SK-N-SH treated with all-trans-retinoic acid at 6 μM for 48 hours (cell line): Measurements from ENCODE around the gene RTN4R.
A peak's percentile ranks its signal among the peaks of the same experiment; 100 is the strongest.

Experiments
- ATAC-seq: fragments of 200-7000 bp; cut with Tn5 transposase; 3 replicates; pipeline ENCODE4 v1.9.1; 2020; ENCODE audit warnings: mild to moderate bottlenecking, moderate library complexity
- ARNTL ChIP-seq: fragments of 450-650 bp; formaldehyde crosslinking; IDR thresholded peaks from 2 replicates; pipeline ENCODE4 v1.5.0; 2020; ENCODE audit warnings: low read depth, mild to moderate bottlenecking, moderate library complexity, borderline replicate concordance
- CREB5 ChIP-seq: fragments of 250-450 bp; sonication (Bioruptor Pico); IDR thresholded peaks from 2 replicates; pipeline ENCODE4 v1.5.1; 2020; ENCODE audit warnings: low read depth, mild to moderate bottlenecking, moderate library complexity
- CSDC2 ChIP-seq: fragments of 250-450 bp; sonication (Bioruptor Pico); IDR thresholded peaks from 2 replicates; pipeline ENCODE4 v1.5.0; 2020; ENCODE audit warnings: mild to moderate bottlenecking, moderate library complexity
- CSRNP3 ChIP-seq: fragments of 250-450 bp; sonication (Bioruptor Pico); IDR thresholded peaks from 2 replicates; pipeline ENCODE4 v1.5.1; 2021; ENCODE audit warnings: mild to moderate bottlenecking, moderate library complexity
- ESRRG ChIP-seq: fragments of 250-450 bp; sonication (Bioruptor Pico); IDR thresholded peaks from 2 replicates; pipeline ENCODE4 v1.6.1; 2021; ENCODE audit warnings: mild to moderate bottlenecking
- GLIS3 ChIP-seq: fragments of 250-450 bp; sonication (Bioruptor Pico); IDR thresholded peaks from 2 replicates; pipeline ENCODE4 v1.5.0; 2020; ENCODE audit warnings: mild to moderate bottlenecking, moderate library complexity
- OSR1 ChIP-seq: fragments of 250-450 bp; sonication (Bioruptor Pico); IDR thresholded peaks from 2 replicates; pipeline ENCODE4 v1.8.0; 2022; ENCODE audit warnings: moderate library complexity, mild to moderate bottlenecking, inconsistent platforms
- PATZ1 ChIP-seq: fragments of 250-450 bp; sonication (Bioruptor Pico); IDR thresholded peaks from 2 replicates; pipeline ENCODE4 v1.8.0; 2020; ENCODE audit warnings: mild to moderate bottlenecking, moderate library complexity, borderline replicate concordance
- POU6F1 ChIP-seq: fragments of 250-450 bp; sonication (Bioruptor Pico); IDR thresholded peaks from 2 replicates; pipeline ENCODE4 v1.8.0; 2021; ENCODE audit warnings: low read depth, mild to moderate bottlenecking, moderate library complexity, borderline replicate concordance
- PPARA ChIP-seq: fragments of 250-450 bp; sonication (Bioruptor Pico); IDR thresholded peaks from 2 replicates; pipeline ENCODE4 v1.5.0; 2020; ENCODE audit warnings: mild to moderate bottlenecking, borderline replicate concordance
- RARB ChIP-seq: fragments of 250-450 bp; sonication (Bioruptor Pico); IDR thresholded peaks from 2 replicates; pipeline ENCODE4 v1.8.0; 2021; ENCODE audit warnings: mild to moderate bottlenecking, moderate library complexity
- TCF4 ChIP-seq: fragments of 250-450 bp; sonication (Bioruptor Pico); IDR thresholded peaks from 2 replicates; pipeline ENCODE4 v1.8.0; 2021; ENCODE audit warnings: mild to moderate bottlenecking, moderate library complexity, borderline replicate concordance
- TOX ChIP-seq: fragments of 250-450 bp; sonication (Bioruptor Pico); IDR thresholded peaks from 2 replicates; pipeline ENCODE4 v1.8.0; 2021; ENCODE audit warnings: mild to moderate bottlenecking, moderate library complexity, borderline replicate concordance
- TSHZ2 ChIP-seq: fragments of 250-450 bp; sonication (Bioruptor Pico); IDR thresholded peaks from 2 replicates; pipeline ENCODE4 v1.5.0; 2020; ENCODE audit warnings: mild to moderate bottlenecking, moderate library complexity
- ZFP3 ChIP-seq: fragments of 250-450 bp; sonication (Bioruptor Pico); IDR thresholded peaks from 2 replicates; pipeline ENCODE4 v1.5.0; 2020; ENCODE audit warnings: mild to moderate bottlenecking, moderate library complexity
- ZFP30 ChIP-seq: fragments of 450-650 bp; formaldehyde crosslinking; IDR thresholded peaks from 2 replicates; pipeline ENCODE4 v1.5.0; 2022; ENCODE audit warnings: mild to moderate bottlenecking, moderate library complexity
- ZNF565 ChIP-seq: fragments of 450-650 bp; formaldehyde crosslinking; conservative IDR thresholded peaks from 2 replicates; pipeline ENCODE4 v1.5.0; 2020; ENCODE audit warnings: low read depth, mild to moderate bottlenecking, moderate library complexity
- ZNF70 ChIP-seq: fragments of 450-650 bp; formaldehyde crosslinking; IDR thresholded peaks from 2 replicates; pipeline ENCODE4 v1.5.0; 2020; ENCODE audit warnings: mild to moderate bottlenecking, moderate library complexity

The RTN4R gene

GRCh38 chr22:20268279-20269012 lies at the start of gene RTN4R:
Gene RTN4R, minus strand, starts transcription at chr22:20268318. Its CDS starts 226 bp downstream, at chr22:20268092.
- TF ChIP-seq RARB (CRISPR knock-in tag): no peak
- no peak for TF ChIP-seq ARNTL
- no peak for TF ChIP-seq ZFP3 (CRISPR knock-in tag)
- no peak for TF ChIP-seq CREB5 (CRISPR knock-in tag)
- TF ChIP-seq POU6F1 (CRISPR knock-in tag): no peak
- no peak for TF ChIP-seq ZFP30
- peak; percentile 90 for ATAC-seq

- ATAC-seq: peak; percentile 38
These were observed 49.4 kb upstream of the RTN4R start for GRCh38 chr22:20317402-20318042.

- no peak for TF ChIP-seq RARB (CRISPR knock-in tag)
- TF ChIP-seq ZNF70 (CRISPR knock-in tag): no peak
- TF ChIP-seq TOX (CRISPR knock-in tag): no peak
- no peak for TF ChIP-seq CSDC2 (CRISPR knock-in tag)
- TF ChIP-seq PPARA (CRISPR knock-in tag): no peak
- no peak for TF ChIP-seq ZNF565
- no peak for TF ChIP-seq ZFP30
- no peak for TF ChIP-seq GLIS3 (CRISPR knock-in tag)
- TF ChIP-seq CSRNP3 (CRISPR knock-in tag): no peak
- TF ChIP-seq POU6F1 (CRISPR knock-in tag): no peak
- TF ChIP-seq ESRRG (CRISPR knock-in tag): no peak
- no peak for TF ChIP-seq TCF4
- TF ChIP-seq TSHZ2: no peak
- TF ChIP-seq PATZ1: no peak
- no peak for TF ChIP-seq OSR1 (CRISPR knock-in tag)
- no peak for ATAC-seq
These were observed 48.8 kb upstream of the RTN4R start for GRCh38 chr22:20316844-20317401.
